Peyer's patch (tissue), 4 donors: ENCODE results near the gene NCS1. TPM values are rescaled to one million over a fixed set of nuclear protein-coding genes. Genes with fewer than 3 reads are reported as not detected.
A peak's percentile ranks its signal among the peaks of the same experiment; 100 is the strongest.
"Not testable (repeated sequence)": the region's sequence is repeated elsewhere in the genome, so short reads cannot be mapped to it uniquely, and the experiment has no call there.

Experiments
- DNase-seq, 3 donors: peaks; one replicate each; pipeline ENCODE4 v3.0.0-alpha.2; 2017 to 2019
- H3K27ac ChIP-seq, 4 donors: fragments of 200-600 bp; sonication (generic); one replicate each; pipeline ENCODE4 v1.5.1; 2016 to 2019
- H3K27me3 ChIP-seq, 2 donors: fragments of 200-600 bp; sonication (generic); one replicate each; pipeline ENCODE4 v1.5.1; 2019
- H3K36me3 ChIP-seq, 3 donors: fragments of 200-600 bp; sonication (generic); one replicate each; pipeline ENCODE4 v1.5.1; 2016 to 2019
- H3K4me1 ChIP-seq, 4 donors: fragments of 200-600 bp; sonication (generic); one replicate each; pipeline ENCODE4 v1.5.1; 2016 to 2019
- H3K4me3 ChIP-seq, 4 donors: fragments of 200-600 bp; sonication (generic); 1 replicate in 3 of 4; 2 replicates in 1 of 4; pipeline ENCODE4 v1.5.1; 2016 to 2019; ENCODE audit warnings: mild to moderate bottlenecking in 1 of 4
- H3K9me3 ChIP-seq, 4 donors: fragments of 200-600 bp; sonication (generic); one replicate each; pipeline ENCODE4 v1.5.1; 2016 to 2019; ENCODE audit warnings: mild to moderate bottlenecking in 1 of 4
- POLR2A ChIP-seq, 2 donors: fragments of 450-650 bp; IDR thresholded peaks; one replicate each; pipeline ENCODE4 v1.5.1; 2017; ENCODE audit warnings: antibody characterized with exemption in 2 of 2, mild to moderate bottlenecking in 2 of 2, moderate library complexity in 2 of 2
- total RNA-seq, 4 donors: library from RNA; depleted of rRNA; stranded (reverse); fragments of >200 nt; gene quantifications; one replicate each; pipeline ENCODE4 v1.1.0, GENCODE V29; 2016
- TF ChIP-seq, protein P1 (sequence below), 6 experiments: fragments of 450-650 bp in 4 of 6; fragments of 200-600 bp in 2 of 6; sonication (generic) in 1 of 6; IDR thresholded peaks; one replicate each; pipeline ENCODE4 v1.5.1; 2017 to 2019; ENCODE audit warnings: antibody characterized with exemption in 6 of 6, mild to moderate bottlenecking in 3 of 6, moderate library complexity in 1 of 6

The NCS1 gene
- total RNA-seq, 4 donors from 2014 or later = 0.70 to 6.6 (median 4.1) TPM

DNA sequence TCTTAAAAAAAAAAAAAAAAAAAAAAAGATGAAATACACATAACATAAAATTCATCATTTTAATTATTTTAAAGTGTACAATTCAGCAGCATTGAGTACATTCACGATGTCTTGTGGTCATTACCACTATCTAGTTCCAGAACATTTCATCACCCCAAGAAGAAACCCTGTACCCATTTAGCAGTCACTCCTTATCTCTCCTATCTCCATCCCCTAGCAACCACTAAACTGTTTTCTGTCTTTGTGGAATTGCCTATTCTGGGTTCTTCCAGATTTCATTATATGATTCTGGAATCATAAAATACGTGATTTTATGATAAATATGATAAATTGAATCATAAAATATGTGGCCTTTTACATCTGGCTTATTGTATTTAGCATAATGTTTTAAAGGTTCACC lies 84.4 kb downstream of the NCS1 start:
- Histone ChIP-seq H3K4me1 (no peaks in the 10 kb centered on the region), H3K27me3 (no peaks in the 10 kb centered on the region), H3K36me3 (no peaks in the 10 kb centered on the region), H3K4me3 (no peak overlapping the region), H3K27ac (no peak overlapping the region), H3K9me3 (peaks cover 0 to 3% (median 0%) of the 10 kb centered on the region in 4 donors)
- DNase-seq = no peak
- TF ChIP-seq, protein P1, sequence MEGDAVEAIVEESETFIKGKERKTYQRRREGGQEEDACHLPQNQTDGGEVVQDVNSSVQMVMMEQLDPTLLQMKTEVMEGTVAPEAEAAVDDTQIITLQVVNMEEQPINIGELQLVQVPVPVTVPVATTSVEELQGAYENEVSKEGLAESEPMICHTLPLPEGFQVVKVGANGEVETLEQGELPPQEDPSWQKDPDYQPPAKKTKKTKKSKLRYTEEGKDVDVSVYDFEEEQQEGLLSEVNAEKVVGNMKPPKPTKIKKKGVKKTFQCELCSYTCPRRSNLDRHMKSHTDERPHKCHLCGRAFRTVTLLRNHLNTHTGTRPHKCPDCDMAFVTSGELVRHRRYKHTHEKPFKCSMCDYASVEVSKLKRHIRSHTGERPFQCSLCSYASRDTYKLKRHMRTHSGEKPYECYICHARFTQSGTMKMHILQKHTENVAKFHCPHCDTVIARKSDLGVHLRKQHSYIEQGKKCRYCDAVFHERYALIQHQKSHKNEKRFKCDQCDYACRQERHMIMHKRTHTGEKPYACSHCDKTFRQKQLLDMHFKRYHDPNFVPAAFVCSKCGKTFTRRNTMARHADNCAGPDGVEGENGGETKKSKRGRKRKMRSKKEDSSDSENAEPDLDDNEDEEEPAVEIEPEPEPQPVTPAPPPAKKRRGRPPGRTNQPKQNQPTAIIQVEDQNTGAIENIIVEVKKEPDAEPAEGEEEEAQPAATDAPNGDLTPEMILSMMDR (IDR thresholded peaks at IDR 0.05) = no peak
- TF ChIP-seq POLR2A (IDR thresholded peaks at IDR 0.05) = no peak

DNA sequence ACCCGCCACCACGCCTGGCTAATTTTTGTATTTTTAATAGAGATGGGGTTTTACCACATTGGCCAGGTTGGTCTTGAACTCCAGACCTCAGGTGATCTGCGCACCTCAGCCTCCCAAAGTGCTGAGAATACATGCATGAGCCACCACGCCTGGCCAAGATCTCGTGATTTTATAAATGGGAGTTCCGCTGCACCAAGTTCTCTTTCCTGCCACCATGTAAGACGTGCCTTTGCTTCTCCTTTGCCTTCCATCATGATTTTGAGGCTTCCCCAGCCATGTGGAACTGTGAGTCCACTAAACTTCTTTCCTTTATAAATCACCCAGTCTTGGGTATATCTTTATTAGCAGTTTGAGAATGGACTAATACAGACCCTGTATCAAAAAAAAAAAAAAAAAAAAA lies 85.9 kb downstream of the NCS1 start:
- peak in 1 of 3 donors; percentile 22 for DNase-seq
- H3K4me3 ChIP-seq, H3K9me3 ChIP-seq, H3K27me3 ChIP-seq, H3K36me3 ChIP-seq, H3K27ac ChIP-seq, H3K4me1 ChIP-seq: not testable (repeated sequence)

DNA sequence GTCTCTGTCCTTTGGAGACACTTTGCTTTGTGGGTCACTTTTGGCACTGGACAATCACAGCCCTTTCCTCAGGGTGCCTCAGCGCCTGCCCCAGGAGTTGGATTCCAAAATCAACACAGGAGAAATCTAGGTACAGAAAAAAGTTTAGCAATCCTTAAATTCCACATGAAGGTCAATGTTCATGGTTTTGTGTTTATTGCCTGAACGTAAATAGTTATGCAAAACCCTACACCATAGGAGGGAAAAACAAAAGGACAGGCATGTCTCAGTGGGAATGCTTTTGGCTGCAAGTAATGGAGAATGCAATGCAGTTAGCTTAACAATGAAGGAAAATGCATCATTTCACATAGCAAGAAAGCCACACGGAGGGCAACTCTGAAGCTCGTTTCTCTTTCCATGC lies 86.8 kb downstream of the NCS1 start:
- Histone ChIP-seq H3K27ac (no peak overlapping the region), H3K9me3 (peaks cover 0 to 3% (median 0%) of the 10 kb centered on the region in 4 donors), H3K36me3 (no peaks in the 10 kb centered on the region), H3K4me1 (peaks cover 0 to 9% (median 0%) of the 10 kb centered on the region in 4 donors), H3K4me3 (no peak overlapping the region), H3K27me3 (no peaks in the 10 kb centered on the region)
- peak in 1 of 3 donors; percentile 6 for DNase-seq
- TF ChIP-seq, protein P1 (IDR thresholded peaks at IDR 0.05) = no peak
- no peak for TF ChIP-seq POLR2A (IDR thresholded peaks at IDR 0.05)

DNA sequence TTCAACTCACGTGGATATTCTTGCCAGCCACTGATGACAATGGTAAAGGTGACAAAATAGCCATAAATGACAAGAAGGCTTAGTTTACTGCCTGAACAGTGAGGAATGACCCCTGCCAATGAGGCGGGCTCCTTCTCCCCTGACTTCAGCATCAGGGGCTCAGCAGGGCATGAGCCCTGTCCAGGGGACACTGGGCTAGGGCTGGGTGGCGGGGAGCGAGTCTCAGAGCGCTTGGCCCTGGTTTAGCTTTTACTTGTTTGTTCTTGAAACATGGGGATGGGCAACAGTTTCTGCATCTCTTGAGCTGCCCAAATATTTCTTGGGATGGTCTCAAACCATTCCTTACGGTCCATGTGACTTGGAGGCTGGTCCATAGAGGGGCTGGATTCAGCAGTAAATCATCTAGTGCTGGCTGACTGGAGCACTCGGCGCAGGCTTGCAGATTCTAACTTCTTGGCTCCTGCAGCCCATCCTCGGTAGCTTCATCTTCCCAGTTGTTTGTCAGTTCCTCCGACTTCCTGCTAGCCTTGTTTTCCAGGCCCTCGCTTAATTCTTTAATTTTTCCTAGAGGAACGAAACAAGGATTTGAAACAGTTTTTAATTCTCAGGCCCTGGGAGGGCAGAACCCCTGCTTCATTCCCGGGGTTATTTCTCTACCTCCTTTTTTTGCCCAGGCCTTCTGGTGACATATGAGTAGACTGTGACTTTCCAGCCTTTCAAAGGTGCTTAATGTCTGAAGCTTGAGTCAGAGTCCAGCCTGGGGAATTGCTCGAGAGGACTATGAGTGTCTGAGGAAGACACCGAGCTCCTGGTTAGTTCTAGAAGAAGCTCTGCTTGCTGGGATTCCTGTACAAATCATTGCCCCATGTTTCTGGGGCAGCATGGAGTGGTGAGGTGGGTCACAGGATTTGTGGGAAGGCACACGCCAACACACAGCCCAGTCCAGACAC lies 88.9 kb downstream of the NCS1 start:
- H3K4me3 ChIP-seq = no peak overlapping the region
- H3K4me1 ChIP-seq = peaks cover 0 to 22% (median 0%) of the 10 kb centered on the region in 4 donors
- peak in 1 of 3 donors; percentile 45 for DNase-seq
- no peaks in the 10 kb centered on the region for H3K36me3 ChIP-seq
- TF ChIP-seq POLR2A (IDR thresholded peaks at IDR 0.05) = no peak
- TF ChIP-seq, protein P1 (IDR thresholded peaks at IDR 0.05) = no peak
- peaks cover 0 to 8% of the 10 kb centered on the region in 2 donors for H3K27me3 ChIP-seq
- peak overlapping the region in 3 of 4 donors; percentile 19 to 70 (median 43) for H3K27ac ChIP-seq
- peaks cover 0 to 3% (median 0%) of the 10 kb centered on the region in 4 donors for H3K9me3 ChIP-seq

DNA sequence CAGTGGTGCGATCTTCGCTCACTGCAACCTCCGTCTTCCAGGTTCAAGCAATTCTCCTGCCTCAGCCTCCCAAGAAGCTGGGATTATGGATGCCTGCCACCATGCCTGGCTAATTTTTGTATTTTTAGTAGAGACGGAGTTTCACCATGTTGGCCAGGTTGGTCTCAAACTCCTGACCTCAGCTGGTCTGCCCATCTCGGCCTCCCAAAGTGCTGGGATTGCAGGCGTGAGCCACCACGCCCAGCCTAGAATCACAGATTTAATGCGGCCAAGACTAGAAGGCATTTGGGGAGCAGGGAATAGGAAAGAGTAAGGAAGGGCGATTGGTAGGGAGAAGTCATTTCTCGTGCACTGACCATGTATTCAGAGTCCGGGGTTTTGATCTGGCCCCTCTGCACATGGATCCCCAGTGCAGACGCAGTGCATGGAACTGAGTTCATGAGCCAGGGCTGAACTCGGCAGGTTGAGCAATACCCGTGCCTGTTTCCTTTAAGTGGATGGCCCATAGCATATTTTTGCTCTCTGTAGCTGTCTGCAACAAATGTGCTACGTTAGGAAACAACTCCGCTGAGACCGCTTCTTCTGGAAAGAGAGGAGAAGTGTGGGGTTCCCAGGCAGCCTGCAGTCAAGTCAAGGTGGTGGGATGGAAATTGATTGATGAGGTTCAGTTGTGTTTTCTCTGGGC lies 90.0 kb downstream of the NCS1 start:
- peak in 1 of 3 donors; percentile 41 for DNase-seq
- peaks cover 0 to 3% (median 0%) of the 10 kb centered on the region in 4 donors for H3K9me3 ChIP-seq
- peaks cover 0 to 22% (median 0%) of the 10 kb centered on the region in 4 donors for H3K4me1 ChIP-seq
- TF ChIP-seq POLR2A (IDR thresholded peaks at IDR 0.05) = no peak
- TF ChIP-seq, protein P1 (IDR thresholded peaks at IDR 0.05) = no peak
- no peaks in the 10 kb centered on the region for H3K36me3 ChIP-seq
- peaks cover 0 to 13% of the 10 kb centered on the region in 2 donors for H3K27me3 ChIP-seq
- H3K27ac ChIP-seq = peak overlapping the region in 2 of 4 donors; percentile 19 to 70
- H3K4me3 ChIP-seq = no peak overlapping the region
